ENCODE measurements around the gene SSC5D. TPM values are rescaled to one million over a fixed set of nuclear protein-coding genes. Genes with fewer than 3 reads are reported as not detected.

Gene SSC5D
- total and polyA plus RNA-seq, 10 donors, result 0.61 to 30.6 (median 16.2) TPM

DNA sequence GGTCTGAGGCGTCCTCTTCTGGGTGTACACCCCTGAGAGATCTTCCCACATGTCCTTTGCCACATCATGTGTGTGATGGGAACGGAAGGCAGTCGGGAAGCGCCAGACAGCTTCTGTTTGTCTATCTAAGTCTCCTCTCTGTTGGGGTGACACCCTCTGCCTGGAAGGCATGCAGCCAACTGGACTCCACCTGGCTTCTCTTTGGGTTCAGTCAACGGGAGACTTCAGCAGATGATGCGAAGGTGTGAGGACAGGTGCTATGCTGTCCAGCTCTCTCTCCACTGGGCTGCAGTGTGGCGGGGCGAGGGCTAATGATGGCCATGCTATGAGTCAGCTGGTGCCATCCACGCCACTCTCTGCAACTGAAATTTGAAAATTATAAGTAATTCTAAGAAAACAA is 71.4 kb downstream of the SSC5D start:
- peaks cover 0 to 33% (median 4%) of the 10 kb centered on the region in 7 donors for H3K27me3 ChIP-seq (replicated peaks in 1 of 7)
- no peaks in the 10 kb centered on the region for H3K4me1 ChIP-seq
- H3K4me3 ChIP-seq, result no peak overlapping the region
- intact Hi-C loops (cut with DNase I; ENCODE audit: low total_unique reads), result no loop called here
- no peak for DNase-seq
- no peaks in the 10 kb centered on the region for H3K36me3 ChIP-seq
- no peak overlapping the region for H3K27ac ChIP-seq
- peaks cover 0 to 10% (median 7%) of the 10 kb centered on the region in 8 donors for H3K9me3 ChIP-seq
- TF ChIP-seq, protein P1, sequence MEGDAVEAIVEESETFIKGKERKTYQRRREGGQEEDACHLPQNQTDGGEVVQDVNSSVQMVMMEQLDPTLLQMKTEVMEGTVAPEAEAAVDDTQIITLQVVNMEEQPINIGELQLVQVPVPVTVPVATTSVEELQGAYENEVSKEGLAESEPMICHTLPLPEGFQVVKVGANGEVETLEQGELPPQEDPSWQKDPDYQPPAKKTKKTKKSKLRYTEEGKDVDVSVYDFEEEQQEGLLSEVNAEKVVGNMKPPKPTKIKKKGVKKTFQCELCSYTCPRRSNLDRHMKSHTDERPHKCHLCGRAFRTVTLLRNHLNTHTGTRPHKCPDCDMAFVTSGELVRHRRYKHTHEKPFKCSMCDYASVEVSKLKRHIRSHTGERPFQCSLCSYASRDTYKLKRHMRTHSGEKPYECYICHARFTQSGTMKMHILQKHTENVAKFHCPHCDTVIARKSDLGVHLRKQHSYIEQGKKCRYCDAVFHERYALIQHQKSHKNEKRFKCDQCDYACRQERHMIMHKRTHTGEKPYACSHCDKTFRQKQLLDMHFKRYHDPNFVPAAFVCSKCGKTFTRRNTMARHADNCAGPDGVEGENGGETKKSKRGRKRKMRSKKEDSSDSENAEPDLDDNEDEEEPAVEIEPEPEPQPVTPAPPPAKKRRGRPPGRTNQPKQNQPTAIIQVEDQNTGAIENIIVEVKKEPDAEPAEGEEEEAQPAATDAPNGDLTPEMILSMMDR (IDR thresholded peaks at IDR 0.05 in 8 of 11, conservative IDR thresholded peaks at IDR 0.05 in 3 of 11), result no peak
- no peak for TF ChIP-seq POLR2A (IDR thresholded peaks at IDR 0.05)
- WGBS, 5 donors, result 81 to 90% (median 85%) methylated on average over 9 of the region's 9 CpGs

DNA sequence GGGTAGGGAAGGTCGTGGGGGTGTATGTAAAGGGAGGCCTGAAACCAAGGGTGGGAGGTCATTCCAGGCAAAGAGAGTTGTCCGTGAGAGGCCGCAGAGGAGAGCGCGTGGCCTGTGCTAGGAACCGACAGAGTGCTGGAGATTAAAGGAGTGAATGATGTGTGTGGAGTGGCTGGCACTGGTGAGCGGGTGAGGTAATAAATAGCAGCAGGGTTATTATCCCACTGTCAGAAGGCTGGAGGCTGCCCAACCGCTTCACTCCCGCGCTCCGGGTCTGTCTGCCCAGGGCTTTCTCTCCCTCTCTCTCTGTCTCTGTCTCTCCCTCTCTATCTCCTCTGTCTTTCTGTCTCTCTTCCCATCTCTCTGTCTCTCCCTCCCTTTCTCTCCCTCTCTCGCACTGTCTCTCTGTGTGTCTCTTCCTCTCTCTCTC is 75.0 kb downstream of the SSC5D start:
- intact Hi-C loops (cut with DNase I; ENCODE audit: low total_unique reads), result no loop called here
- Histone ChIP-seq H3K9me3 (peaks cover 0 to 10% (median 7%) of the 10 kb centered on the region in 8 donors), H3K4me1 (no peaks in the 10 kb centered on the region), H3K27ac (no peak overlapping the region), H3K4me3 (no peak overlapping the region), H3K36me3 (no peaks in the 10 kb centered on the region), H3K27me3 (replicated peaks in 1 of 7) (peaks cover 0 to 55% (median 5%) of the 10 kb centered on the region in 7 donors)
- 60 to 79% (median 69%) methylated on average over 12 of the region's 12 CpGs for WGBS, 5 donors
- no peak for DNase-seq
- TF ChIP-seq, protein P1 (IDR thresholded peaks at IDR 0.05 in 8 of 11, conservative IDR thresholded peaks at IDR 0.05 in 3 of 11), result no peak
- TF ChIP-seq POLR2A (IDR thresholded peaks at IDR 0.05) (no peak), POLR2AphosphoS5 (IDR thresholded peaks at IDR 0.05) (no peak)

DNA sequence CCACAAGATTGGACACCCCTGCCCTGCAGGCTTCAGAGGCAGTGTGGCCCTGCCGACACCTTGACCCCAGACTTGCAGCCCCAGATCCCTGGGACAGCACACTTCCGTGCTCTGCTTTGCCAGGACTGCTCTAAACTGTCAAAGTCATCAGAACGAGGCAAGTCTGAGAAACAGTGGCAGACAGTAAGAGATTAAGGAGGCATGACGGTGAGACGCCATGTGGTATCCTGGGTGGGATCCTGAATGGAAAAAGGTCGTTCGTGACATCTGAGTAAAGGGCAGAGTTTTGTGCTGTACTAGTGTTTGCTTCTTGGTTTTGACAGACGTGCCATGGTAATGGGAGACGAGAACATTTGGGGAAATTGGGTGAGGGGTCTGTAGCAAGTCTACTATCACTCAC is 78.6 kb downstream of the SSC5D start:
- WGBS, 5 donors, result 52 to 57% (median 55%) methylated on average over 9 of the region's 9 CpGs
- Histone ChIP-seq H3K4me1 (no peaks in the 10 kb centered on the region), H3K4me3 (no peak overlapping the region), H3K27ac (no peak overlapping the region), H3K9me3 (peaks cover 0 to 4% (median 0%) of the 10 kb centered on the region in 8 donors), H3K36me3 (no peaks in the 10 kb centered on the region), H3K27me3 (replicated peaks in 1 of 7) (peaks cover 0 to 30% (median 5%) of the 10 kb centered on the region in 7 donors)
- TF ChIP-seq, protein P1 (IDR thresholded peaks at IDR 0.05 in 8 of 11, conservative IDR thresholded peaks at IDR 0.05 in 3 of 11), result no peak
- intact Hi-C loops (cut with DNase I; ENCODE audit: low total_unique reads), result no loop called here
- no peak for DNase-seq

DNA sequence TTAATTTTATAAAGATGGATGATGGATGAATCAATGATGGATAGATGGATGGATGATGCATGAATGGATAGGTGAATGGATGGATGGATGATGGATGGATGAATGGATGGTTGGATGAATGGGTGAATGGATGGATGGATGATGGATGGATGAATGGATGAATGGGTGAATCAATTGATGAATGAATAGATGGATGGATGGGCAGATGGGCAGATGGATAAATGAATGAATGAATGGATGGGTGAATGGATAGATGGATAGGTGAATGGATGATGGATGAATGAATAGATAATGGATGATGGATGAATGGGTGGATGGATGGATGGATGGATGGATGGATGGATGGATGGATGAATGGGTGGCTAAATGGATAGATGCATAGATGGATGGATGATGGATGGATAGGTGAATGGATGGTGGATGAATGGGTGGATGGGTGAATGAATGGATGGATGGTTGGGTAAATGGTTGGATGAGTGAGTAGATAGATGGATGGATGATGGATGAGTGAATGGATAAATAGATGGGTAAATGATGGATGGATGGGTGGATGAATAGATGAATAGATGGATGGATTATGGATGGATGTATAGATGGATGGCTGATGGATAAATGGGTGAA is 79.6 kb downstream of the SSC5D start:
- Histone ChIP-seq H3K27me3 (replicated peaks in 1 of 7) (peaks cover 0 to 30% (median 5%) of the 10 kb centered on the region in 7 donors), H3K4me1 (no peaks in the 10 kb centered on the region), H3K9me3 (peaks cover 0 to 4% (median 0%) of the 10 kb centered on the region in 8 donors), H3K4me3 (no peak overlapping the region), H3K27ac (no peak overlapping the region), H3K36me3 (no peaks in the 10 kb centered on the region)
- intact Hi-C loops (cut with DNase I; ENCODE audit: low total_unique reads), result no loop called here
- DNase-seq, result no peak
- TF ChIP-seq POLR2AphosphoS5 (IDR thresholded peaks at IDR 0.05) (no peak), POLR2A (IDR thresholded peaks at IDR 0.05) (no peak)
- TF ChIP-seq, protein P1 (IDR thresholded peaks at IDR 0.05 in 8 of 11, conservative IDR thresholded peaks at IDR 0.05 in 3 of 11), result no peak

Other genes with a start within 250 kb of the SSC5D start
- gene PPP6R1, start 229.4 kb upstream of the SSC5D start, total RNA-seq, result 100 to 1,000 TPM; 113 to 150 (median 133) TPM
- 10 to 100 TPM; 49.2 to 90.5 (median 65.1) TPM for gene PPP6R1, start 229.4 kb upstream of the SSC5D start, polyA plus RNA-seq
- gene HSPBP1, start 208.3 kb upstream of the SSC5D start, total RNA-seq, result 10 to 100 TPM; 14.2 to 26.8 (median 17.6) TPM
- 10 to 100 TPM; 14.2 to 27.0 (median 26.4) TPM for gene HSPBP1, start 208.3 kb upstream of the SSC5D start, polyA plus RNA-seq
- 1 to 10 TPM in 5 of 7 donors, under 1 TPM in 2; 0.79 to 2.9 (median 1.7) TPM for gene BRSK1, start 204.4 kb upstream of the SSC5D start, total RNA-seq
- 1 to 10 TPM in 2 of 3 donors, under 1 TPM in 1; 0.70 to 1.5 (median 1.0) TPM for gene BRSK1, start 204.4 kb upstream of the SSC5D start, polyA plus RNA-seq
- gene TMEM150B, start 163.1 kb upstream of the SSC5D start, total RNA-seq, result 10 to 100 TPM in 3 of 7 donors, 1 to 10 TPM in 4; 5.6 to 34.1 (median 9.9) TPM
- gene TMEM150B, start 163.1 kb upstream of the SSC5D start, polyA plus RNA-seq, result 1 to 10 TPM; 1.7 to 6.5 (median 4.1) TPM
- 10 to 100 TPM; 10.5 to 18.1 (median 12.8) TPM for gene KMT5C, start 148.6 kb upstream of the SSC5D start, total RNA-seq
- 10 to 100 TPM in 1 of 3 donors, 1 to 10 TPM in 2; 5.7 to 12.2 (median 7.8) TPM for gene KMT5C, start 148.6 kb upstream of the SSC5D start, polyA plus RNA-seq
- gene COX6B2, start 133.7 kb upstream of the SSC5D start, total RNA-seq, result 1 to 10 TPM in 1 of 7 donors, under 1 TPM in 4, not detected in 2; 0.30 to 1.6 (median 0.63) TPM
- gene COX6B2, start 133.7 kb upstream of the SSC5D start, polyA plus RNA-seq, result under 1 TPM in 2 of 3 donors, not detected in 1; 0.06 to 0.08 TPM
- not detected for gene GARIN5B, start 125.2 kb upstream of the SSC5D start, total RNA-seq
- gene GARIN5B, start 125.2 kb upstream of the SSC5D start, polyA plus RNA-seq, result not detected
- under 1 TPM in 1 of 7 donors, not detected in 6; 0.23 TPM for gene IL11, start 118.0 kb upstream of the SSC5D start, total RNA-seq
- gene IL11, start 118.0 kb upstream of the SSC5D start, polyA plus RNA-seq, result under 1 TPM in 2 of 3 donors, not detected in 1; 0.04 to 0.06 TPM
- gene TMEM190, start 111.6 kb upstream of the SSC5D start, total RNA-seq, result not detected
- gene TMEM190, start 111.6 kb upstream of the SSC5D start, polyA plus RNA-seq, result under 1 TPM in 1 of 3 donors, not detected in 2; 0.20 TPM
- gene TMEM238, start 104.1 kb upstream of the SSC5D start, total RNA-seq, result 1 to 10 TPM; 3.7 to 8.8 (median 5.0) TPM
- gene TMEM238, start 104.1 kb upstream of the SSC5D start, polyA plus RNA-seq, result under 1 TPM in 2 of 3 donors, not detected in 1; 0.17 to 0.32 TPM
- gene RPL28, start 102.5 kb upstream of the SSC5D start, total RNA-seq, result 1,000 to 10,000 TPM in 5 of 7 donors, 100 to 1,000 TPM in 2; 581 to 2,029 (median 1,447) TPM
- 1,000 to 10,000 TPM; 3,566 to 4,833 (median 4,082) TPM for gene RPL28, start 102.5 kb upstream of the SSC5D start, polyA plus RNA-seq
- gene UBE2S, start 80.6 kb upstream of the SSC5D start, total RNA-seq, result 10 to 100 TPM; 14.4 to 40.8 (median 23.8) TPM
- gene UBE2S, start 80.6 kb upstream of the SSC5D start, polyA plus RNA-seq, result 10 to 100 TPM in 2 of 3 donors, 1 to 10 TPM in 1; 4.9 to 18.7 (median 11.8) TPM
- under 1 TPM in 1 of 7 donors, not detected in 6; 0.27 TPM for gene SHISA7, start 45.1 kb upstream of the SSC5D start, total RNA-seq
- under 1 TPM in 1 of 3 donors, not detected in 2; 0.03 TPM for gene SHISA7, start 45.1 kb upstream of the SSC5D start, polyA plus RNA-seq
- gene ISOC2, start 26.8 kb upstream of the SSC5D start, total RNA-seq, result 10 to 100 TPM; 38.6 to 85.0 (median 54.5) TPM
- 10 to 100 TPM; 55.6 to 98.7 (median 64.5) TPM for gene ISOC2, start 26.8 kb upstream of the SSC5D start, polyA plus RNA-seq
- not detected for gene C19orf85, start 23.7 kb upstream of the SSC5D start, total RNA-seq
- gene C19orf85, start 23.7 kb upstream of the SSC5D start, polyA plus RNA-seq, result not detected
- 10 to 100 TPM in 3 of 7 donors, 1 to 10 TPM in 4; 4.4 to 13.6 (median 9.7) TPM for gene ZNF628, start 11.8 kb upstream of the SSC5D start, total RNA-seq
- gene ZNF628, start 11.8 kb upstream of the SSC5D start, polyA plus RNA-seq, result 1 to 10 TPM; 1.4 to 8.2 (median 1.7) TPM
- gene NAT14, start 3.2 kb upstream of the SSC5D start, total RNA-seq, result 10 to 100 TPM in 1 of 7 donors, 1 to 10 TPM in 6; 1.9 to 10.3 (median 6.9) TPM
- 10 to 100 TPM; 13.8 to 17.7 (median 15.5) TPM for gene NAT14, start 3.2 kb upstream of the SSC5D start, polyA plus RNA-seq
- not detected for gene SBK2, start 48.7 kb downstream of the SSC5D start, total RNA-seq
- not detected for gene SBK2, start 48.7 kb downstream of the SSC5D start, polyA plus RNA-seq
- gene SBK3, start 57.1 kb downstream of the SSC5D start, total RNA-seq, result not detected
- not detected for gene SBK3, start 57.1 kb downstream of the SSC5D start, polyA plus RNA-seq
- gene ZNF579, start 92.4 kb downstream of the SSC5D start, total RNA-seq, result 10 to 100 TPM in 2 of 7 donors, 1 to 10 TPM in 4, under 1 TPM in 1; 0.72 to 10.6 (median 6.5) TPM
- 1 to 10 TPM; 2.8 to 6.9 (median 3.4) TPM for gene ZNF579, start 92.4 kb downstream of the SSC5D start, polyA plus RNA-seq
- gene FIZ1, start 111.1 kb downstream of the SSC5D start, total RNA-seq, result 10 to 100 TPM in 5 of 7 donors, 1 to 10 TPM in 2; 7.6 to 17.3 (median 11.4) TPM
- 10 to 100 TPM in 1 of 3 donors, 1 to 10 TPM in 2; 5.1 to 11.5 (median 7.8) TPM for gene FIZ1, start 111.1 kb downstream of the SSC5D start, polyA plus RNA-seq
- gene ZNF524, start 111.9 kb downstream of the SSC5D start, total RNA-seq, result 10 to 100 TPM; 19.7 to 42.5 (median 23.9) TPM
- gene ZNF524, start 111.9 kb downstream of the SSC5D start, polyA plus RNA-seq, result 10 to 100 TPM; 33.3 to 57.8 (median 39.2) TPM
- 10 to 100 TPM; 12.2 to 23.3 (median 17.8) TPM for gene ZNF865, start 117.2 kb downstream of the SSC5D start, total RNA-seq
- 10 to 100 TPM in 1 of 3 donors, 1 to 10 TPM in 2; 4.8 to 10.4 (median 5.3) TPM for gene ZNF865, start 117.2 kb downstream of the SSC5D start, polyA plus RNA-seq
- 1 to 10 TPM; 4.0 to 10.0 (median 7.1) TPM for gene ZNF784, start 136.1 kb downstream of the SSC5D start, total RNA-seq
- 1 to 10 TPM; 3.3 to 7.6 (median 5.6) TPM for gene ZNF784, start 136.1 kb downstream of the SSC5D start, polyA plus RNA-seq
- 10 to 100 TPM; 25.4 to 58.7 (median 31.7) TPM for gene ZNF580, start 152.6 kb downstream of the SSC5D start, total RNA-seq
- 10 to 100 TPM; 18.9 to 36.7 (median 33.3) TPM for gene ZNF580, start 152.6 kb downstream of the SSC5D start, polyA plus RNA-seq
- gene ZNF581, start 155.2 kb downstream of the SSC5D start, total RNA-seq, result 10 to 100 TPM; 21.4 to 34.9 (median 27.2) TPM
- gene ZNF581, start 155.2 kb downstream of the SSC5D start, polyA plus RNA-seq, result 10 to 100 TPM; 39.8 to 46.5 (median 43.6) TPM
- gene CCDC106, start 159.8 kb downstream of the SSC5D start, total RNA-seq, result 10 to 100 TPM; 11.9 to 23.4 (median 14.4) TPM
- 10 to 100 TPM; 26.7 to 40.1 (median 37.8) TPM for gene CCDC106, start 159.8 kb downstream of the SSC5D start, polyA plus RNA-seq
- gene U2AF2, start 166.6 kb downstream of the SSC5D start, total RNA-seq, result 100 to 1,000 TPM; 109 to 218 (median 176) TPM
- gene U2AF2, start 166.6 kb downstream of the SSC5D start, polyA plus RNA-seq, result 100 to 1,000 TPM in 1 of 3 donors, 10 to 100 TPM in 2; 67.2 to 190 (median 85.5) TPM
- 100 to 1,000 TPM; 100 to 166 (median 129) TPM for gene EPN1, start 186.8 kb downstream of the SSC5D start, total RNA-seq
- 100 to 1,000 TPM in 1 of 3 donors, 10 to 100 TPM in 2; 36.8 to 115 (median 42.6) TPM for gene EPN1, start 186.8 kb downstream of the SSC5D start, polyA plus RNA-seq
- not detected for gene NLRP9, start 250.0 kb downstream of the SSC5D start, total RNA-seq
- not detected for gene NLRP9, start 250.0 kb downstream of the SSC5D start, polyA plus RNA-seq

Measured in spleen (tissue), 11 donors.